Activated CD8-positive, alpha-beta memory T cell treated with anti-CD3 and anti-CD28 coated beads, Interleukin-2, amount 50 U/mL, for 1 hour (primary cell): Measurements from ENCODE around the gene YWHAQ.

Experiments
- DNase-seq: peaks from one replicate; pipeline ENCODE4 v3.0.0-alpha.2; 2020; ENCODE audit errors: extremely low read depth

The YWHAQ gene

GRCh38 chr2:9630736-9631552, at the start of gene YWHAQ:
Gene YWHAQ (minus strand): TSS chr2:9630997. CDS start chr2:9630452, 545 bp downstream.
- DNase-seq, result peak; percentile 98

GRCh38 chr2:9680082-9680481, 49.3 kb upstream of the YWHAQ start:
- no peak for DNase-seq

- DNase-seq, result no peak
Measured at GRCh38 chr2:9679218-9679617, 48.4 kb upstream of the YWHAQ start.

- DNase-seq, result no peak
Measured at GRCh38 chr2:9678544-9678943, 47.7 kb upstream of the YWHAQ start.

GRCh38 chr2:9675415-9676351, 44.9 kb upstream of the YWHAQ start:
- DNase-seq, result no peak

GRCh38 chr2:9674891-9675414, 44.2 kb upstream of the YWHAQ start:
- no peak for DNase-seq

GRCh38 chr2:9673914-9674481, 43.2 kb upstream of the YWHAQ start:
- DNase-seq, result no peak

GRCh38 chr2:9668687-9669345, 38.0 kb upstream of the YWHAQ start:
- no peak for DNase-seq

GRCh38 chr2:9667826-9668225, 37.0 kb upstream of the YWHAQ start:
- no peak for DNase-seq

GRCh38 chr2:9666306-9666705, 35.5 kb upstream of the YWHAQ start:
- no peak for DNase-seq

GRCh38 chr2:9665898-9666297, 35.1 kb upstream of the YWHAQ start:
- no peak for DNase-seq

- no peak for DNase-seq
Measured at GRCh38 chr2:9664365-9664764, 33.6 kb upstream of the YWHAQ start.

- no peak for DNase-seq
Measured at GRCh38 chr2:9663008-9663879, 32.4 kb upstream of the YWHAQ start.

GRCh38 chr2:9661261-9661660, 30.5 kb upstream of the YWHAQ start:
- no peak for DNase-seq

- DNase-seq, result no peak
Measured at GRCh38 chr2:9660781-9661180, 30.0 kb upstream of the YWHAQ start.

- DNase-seq, result no peak
Measured at GRCh38 chr2:9660154-9660553, 29.4 kb upstream of the YWHAQ start.

GRCh38 chr2:9658972-9659371, 28.2 kb upstream of the YWHAQ start:
- DNase-seq, result no peak

GRCh38 chr2:9657731-9658130, 26.9 kb upstream of the YWHAQ start:
- DNase-seq, result no peak

GRCh38 chr2:9657083-9657482, 26.3 kb upstream of the YWHAQ start:
- no peak for DNase-seq

GRCh38 chr2:9656270-9656766, 25.5 kb upstream of the YWHAQ start:
- DNase-seq, result peak; percentile 21
